Smooth muscle cell (in vitro differentiated cells): ENCODE data around the gene WDR7. TPM values are rescaled to one million over a fixed set of nuclear protein-coding genes. Genes with fewer than 3 reads are reported as not detected.

Experiments used
- DNase-seq: peaks from one replicate; lab custom pipeline; 2025; ENCODE audit not compliant: unreplicated experiment; lab: John Stamatoyannopoulos, UW
- H2AFZ ChIP-seq: fragments of 200-600 bp; sonication (generic); 2 replicates; pipeline ENCODE4 v1.6.0; 2016; ENCODE audit warnings: antibody characterized with exemption, low read depth, mild to moderate bottlenecking
- H3F3A ChIP-seq: fragments of 200-600 bp; sonication (generic); 2 replicates; pipeline ENCODE4 v1.6.0; 2017; ENCODE audit warnings: antibody characterized with exemption, low read depth
- H3K27ac ChIP-seq: fragments of 200-600 bp; sonication (generic); 2 replicates; pipeline ENCODE4 v1.5.1; 2016; ENCODE audit warnings: low read depth, mild to moderate bottlenecking
- H3K27me3 ChIP-seq: fragments of 200-600 bp; sonication (generic); 2 replicates; pipeline ENCODE4 v1.6.1; 2016; ENCODE audit warnings: low read depth, mild to moderate bottlenecking
- H3K36me3 ChIP-seq: fragments of 200-600 bp; sonication (generic); 2 replicates; pipeline ENCODE4 v1.5.1; 2016; ENCODE audit warnings: low read depth
- H3K4me1 ChIP-seq: fragments of 200-600 bp; sonication (generic); 2 replicates; pipeline ENCODE4 v1.5.1; 2016; ENCODE audit warnings: low read depth
- H3K4me2 ChIP-seq: fragments of 200-600 bp; sonication (generic); 2 replicates; pipeline ENCODE4 v1.6.0; 2016; ENCODE audit warnings: mild to moderate bottlenecking
- H3K4me3 ChIP-seq: fragments of 200-600 bp; sonication (generic); 2 replicates; pipeline ENCODE4 v1.5.1; 2016; ENCODE audit warnings: mild to moderate bottlenecking
- H3K79me2 ChIP-seq: fragments of 200-600 bp; sonication (generic); 2 replicates; pipeline ENCODE4 v1.6.0; 2016; ENCODE audit warnings: low read depth, mild to moderate bottlenecking
- H3K9ac ChIP-seq: fragments of 200-600 bp; sonication (generic); 2 replicates; pipeline ENCODE4 v1.6.0; 2016; ENCODE audit warnings: low read depth
- H3K9me3 ChIP-seq: fragments of 200-600 bp; sonication (generic); replicated peaks from 2 replicates; pipeline ENCODE4 v1.5.1; 2016; ENCODE audit warnings: low read depth
- H4K20me1 ChIP-seq: fragments of 200-600 bp; sonication (generic); 2 replicates; pipeline ENCODE4 v1.6.0; 2016; ENCODE audit warnings: low read depth
- CTCF ChIP-seq: fragments of 200-600 bp; sonication (generic); IDR thresholded peaks from 2 replicates; pipeline ENCODE4 v1.5.1; 2017; ENCODE audit warnings: borderline replicate concordance, mild to moderate bottlenecking, antibody characterized with exemption; ENCODE audit not compliant: insufficient read depth, poor library complexity, severe bottlenecking
- WGBS: methylation state at CpG from one replicate; pipeline ENCODE4 v1.1.7; 2016; ENCODE audit warnings: low lambda C conversion rate; 5-methylcytosine and 5-hydroxymethylcytosine counted together
- polyA plus RNA-seq: library from polyadenylated mRNA; unstranded; fragments of >200 nt; fragmentation: Nextera tagmentation; extraction: Ambion mirVana; gene quantifications from 2 replicates; pipeline ENCODE4 v1.2.1, GENCODE V29; 2016
- total RNA-seq: library from RNA; depleted of rRNA; stranded (reverse); fragments of >200 nt; gene quantifications from 2 replicates; pipeline ENCODE4 v1.2.3, GENCODE V29; 2014

WDR7 gene
- total and polyA plus RNA-seq, 2 experiments from 2014 or later: 5.3 to 9.2 TPM

- Histone ChIP-seq H3K27ac (no peak overlapping the region), H3K4me1 (no peaks in the 10 kb centered on the region), H3K36me3 (no peaks in the 10 kb centered on the region), H3K4me2 (no peak overlapping the region), H3K27me3 (no peaks in the 10 kb centered on the region), H3K9ac (no peak overlapping the region), H3K9me3 (no peaks in the 10 kb centered on the region), H4K20me1 (no peaks in the 10 kb centered on the region), H3K79me2 (no peaks in the 10 kb centered on the region), H3F3A (no peaks in the 10 kb centered on the region), H2AFZ (no peak overlapping the region), H3K4me3 (no peak overlapping the region)
- no peak for DNase-seq
- 94% methylated on average over 4 of the region's 4 CpGs for WGBS
- no peak for TF ChIP-seq CTCF
Observed at GRCh38 chr18:56945171-56946083, 294.3 kb downstream of the WDR7 start.

- Histone ChIP-seq H3K36me3 (no peaks in the 10 kb centered on the region), H3K9me3 (no peaks in the 10 kb centered on the region), H3K4me1 (no peaks in the 10 kb centered on the region), H2AFZ (no peak overlapping the region), H3K79me2 (no peaks in the 10 kb centered on the region), H3K4me3 (no peak overlapping the region), H3K27me3 (no peaks in the 10 kb centered on the region), H3K9ac (no peak overlapping the region), H3F3A (no peaks in the 10 kb centered on the region), H3K27ac (no peak overlapping the region), H3K4me2 (no peak overlapping the region), H4K20me1 (no peaks in the 10 kb centered on the region)
- no peak for DNase-seq
- 90% methylated on average over 6 of the region's 6 CpGs for WGBS
- no peak for TF ChIP-seq CTCF
Observed at GRCh38 chr18:56947236-56947635, 296.1 kb downstream of the WDR7 start.

- no peaks in the 10 kb centered on the region for H3K27me3 ChIP-seq
- DNase-seq: no peak
- H3K4me3 ChIP-seq: no peak overlapping the region
- no peak overlapping the region for H2AFZ ChIP-seq
- no peaks in the 10 kb centered on the region for H3K79me2 ChIP-seq
- H3K9me3 ChIP-seq: no peaks in the 10 kb centered on the region
- TF ChIP-seq CTCF: no peak
- WGBS: 88% methylated on average over 6 of the region's 6 CpGs
- no peaks in the 10 kb centered on the region for H3K36me3 ChIP-seq
- H3F3A ChIP-seq: no peaks in the 10 kb centered on the region
- H4K20me1 ChIP-seq: no peaks in the 10 kb centered on the region
- H3K9ac ChIP-seq: no peak overlapping the region
- no peak overlapping the region for H3K27ac ChIP-seq
- no peak overlapping the region for H3K4me2 ChIP-seq
- no peaks in the 10 kb centered on the region for H3K4me1 ChIP-seq
Observed at GRCh38 chr18:56952026-56952425, 300.9 kb downstream of the WDR7 start.
